Stimulated activated CD4-positive, alpha-beta T cell treated with anti-CD3 and anti-CD28 coated beads, Interleukin-4, amount 100 ng/mL, for 1 hour (primary cell): ENCODE results near the gene FZD4.
"Not testable (repeated sequence)": the region's sequence is repeated elsewhere in the genome, so short reads cannot be mapped to it uniquely, and the experiment has no call there.

Source experiments
- DNase-seq: peaks from one replicate; pipeline ENCODE4 v3.0.0-alpha.2; 2020

The FZD4 gene

GRCh38 chr11:86972734-86973133, 17.5 kb upstream of the FZD4 start:
- no peak for DNase-seq

GRCh38 chr11:86969258-86969657, 14.1 kb upstream of the FZD4 start:
- no peak for DNase-seq

- not testable (repeated sequence) for DNase-seq
These were observed 12.4 kb upstream of the FZD4 start for GRCh38 chr11:86967601-86968000.

GRCh38 chr11:86957976-86958646, 2.9 kb upstream of the FZD4 start:
- DNase-seq = no peak

GRCh38 chr11:86956905-86957195, 1.7 kb upstream of the FZD4 start:
- DNase-seq = no peak

- DNase-seq = no peak
These were observed 159 bp downstream of the FZD4 start for GRCh38 chr11:86955111-86955360.

- no peak for DNase-seq
These were observed 705 bp downstream of the FZD4 start for GRCh38 chr11:86954269-86955110.

- DNase-seq = no peak
These were observed 2.8 kb downstream of the FZD4 start for GRCh38 chr11:86952221-86952875.

GRCh38 chr11:86951706-86952105, 3.5 kb downstream of the FZD4 start:
- no peak for DNase-seq

- DNase-seq = no peak
These were observed 4.6 kb downstream of the FZD4 start for GRCh38 chr11:86950661-86950995.

GRCh38 chr11:86949995-86950660, 5.1 kb downstream of the FZD4 start:
- DNase-seq = no peak

- no peak for DNase-seq
These were observed 6.5 kb downstream of the FZD4 start for GRCh38 chr11:86948733-86949132.

GRCh38 chr11:86947541-86947940, 7.7 kb downstream of the FZD4 start:
- DNase-seq = no peak

GRCh38 chr11:86943505-86943904, 11.7 kb downstream of the FZD4 start:
- not testable (repeated sequence) for DNase-seq

GRCh38 chr11:86941871-86942599, 13.2 kb downstream of the FZD4 start:
- no peak for DNase-seq

GRCh38 chr11:86941077-86941870, 13.9 kb downstream of the FZD4 start:
- no peak for DNase-seq

- DNase-seq = no peak
These were observed 14.9 kb downstream of the FZD4 start for GRCh38 chr11:86940122-86940777.

GRCh38 chr11:86938900-86939880, 16.0 kb downstream of the FZD4 start:
- no peak for DNase-seq

- no peak for DNase-seq
These were observed 16.8 kb downstream of the FZD4 start for GRCh38 chr11:86938203-86938899.
